ENCODE data around the gene MMP13.

MMP13 gene

GRCh38 chr11:102929166-102929565 is 26.4 kb downstream of the MMP13 start:
- DNase-seq (ENCODE audit: low read depth) = no peak
- no peak overlapping the region for H3K4me3 ChIP-seq (ENCODE audit: low read length)
- no peak for TF ChIP-seq CTCF (conservative IDR thresholded peaks at IDR 0.05; ENCODE audit: low read depth, low read length)

- no peak overlapping the region for H3K4me3 ChIP-seq (ENCODE audit: low read length)
- no peak for TF ChIP-seq CTCF (conservative IDR thresholded peaks at IDR 0.05; ENCODE audit: low read depth, low read length)
- DNase-seq (ENCODE audit: low read depth) = no peak
These were observed 27.3 kb downstream of the MMP13 start for GRCh38 chr11:102928247-102928646.

- no peak for DNase-seq (ENCODE audit: low read depth)
- no peak overlapping the region for H3K4me3 ChIP-seq (ENCODE audit: low read length)
- TF ChIP-seq CTCF (conservative IDR thresholded peaks at IDR 0.05; ENCODE audit: low read depth, low read length) = no peak
These were observed 27.9 kb downstream of the MMP13 start for GRCh38 chr11:102927624-102927990.

GRCh38 chr11:102926961-102927623 is 28.4 kb downstream of the MMP13 start:
- TF ChIP-seq CTCF (conservative IDR thresholded peaks at IDR 0.05; ENCODE audit: low read depth, low read length) = no peak

GRCh38 chr11:102926517-102926916 is 29.0 kb downstream of the MMP13 start:
- TF ChIP-seq CTCF (conservative IDR thresholded peaks at IDR 0.05; ENCODE audit: low read depth, low read length) = no peak
- H3K4me3 ChIP-seq (ENCODE audit: low read length) = no peak overlapping the region
- DNase-seq (ENCODE audit: low read depth) = no peak

More at GRCh38 chr11:102926961-102927623, 28.4 kb downstream of the MMP13 start:
- H3K4me3 ChIP-seq (ENCODE audit: low read length) = no peak overlapping the region
- no peak for DNase-seq (ENCODE audit: low read depth)

- H3K4me3 ChIP-seq (ENCODE audit: low read length) = no peak overlapping the region
- DNase-seq (ENCODE audit: low read depth) = no peak
- no peak for TF ChIP-seq CTCF (conservative IDR thresholded peaks at IDR 0.05; ENCODE audit: low read depth, low read length)
These were observed 29.5 kb downstream of the MMP13 start for GRCh38 chr11:102925988-102926387.

GRCh38 chr11:102924851-102925380 is 30.6 kb downstream of the MMP13 start:
- DNase-seq (ENCODE audit: low read depth) = no peak
- no peak overlapping the region for H3K4me3 ChIP-seq (ENCODE audit: low read length)
- no peak for TF ChIP-seq CTCF (conservative IDR thresholded peaks at IDR 0.05; ENCODE audit: low read depth, low read length)

Measured in retinal pigment epithelial cell (primary cell).